ENCODE results near the gene PTPN1.
A peak's percentile ranks its signal among the peaks of the same experiment; 100 is the strongest.
"Not testable (repeated sequence)": the region's sequence is repeated elsewhere in the genome, so short reads cannot be mapped to it uniquely, and the experiment has no call there.

The PTPN1 gene

GRCh38 chr20:50506270-50506579, 4.0 kb upstream of the PTPN1 start:
- Mint-ChIP-seq H3K9me3 (no peaks in the 10 kb centered on the region), H3K27me3 (ENCODE audit: low read depth) (no peaks in the 10 kb centered on the region), H3K4me1 (peaks cover 27% of the 10 kb centered on the region), H3K27ac (no peak overlapping the region), H3K36me3 (ENCODE audit: low read depth) (no peaks in the 10 kb centered on the region), H3K4me3 (no peak overlapping the region)
- no peak for TF ChIP-seq CTCF (IDR thresholded peaks at IDR 0.05; ENCODE audit: unreplicated experiment in 3 of 3)

GRCh38 chr20:50507745-50508144, 2.4 kb upstream of the PTPN1 start:
- H3K27ac Mint-ChIP-seq; H3K4me3 Mint-ChIP-seq; H3K9me3 Mint-ChIP-seq; H3K27me3 Mint-ChIP-seq (ENCODE audit: low read depth); H3K36me3 Mint-ChIP-seq (ENCODE audit: low read depth): not testable (repeated sequence)
- H3K4me1 Mint-ChIP-seq: peaks cover 36% of the 10 kb centered on the region

GRCh38 chr20:50508171-50508755, 1.9 kb upstream of the PTPN1 start:
- Mint-ChIP-seq H3K27ac (peak overlapping the region in 2 of 3 experiments; percentile 4 to 43), H3K4me1 (peaks cover 41% of the 10 kb centered on the region), H3K4me3 (peak overlapping the region; percentile 40 to 73 (median 68)), H3K36me3 (ENCODE audit: low read depth) (no peaks in the 10 kb centered on the region), H3K9me3 (no peaks in the 10 kb centered on the region), H3K27me3 (ENCODE audit: low read depth) (no peaks in the 10 kb centered on the region)
- no peak for TF ChIP-seq CTCF (IDR thresholded peaks at IDR 0.05; ENCODE audit: unreplicated experiment in 3 of 3)

GRCh38 chr20:50510706-50511542, 741 bp downstream of the PTPN1 start:
- H3K9me3 Mint-ChIP-seq: no peaks in the 10 kb centered on the region
- H3K27me3 Mint-ChIP-seq (ENCODE audit: low read depth): no peaks in the 10 kb centered on the region
- H3K4me1 Mint-ChIP-seq: peaks cover 44% of the 10 kb centered on the region
- peak overlapping the region; percentile 90 to 97 (median 94) for H3K4me3 Mint-ChIP-seq
- no peaks in the 10 kb centered on the region for H3K36me3 Mint-ChIP-seq (ENCODE audit: low read depth)
- TF ChIP-seq CTCF (IDR thresholded peaks at IDR 0.05; ENCODE audit: unreplicated experiment in 3 of 3): no peak
- H3K27ac Mint-ChIP-seq: peak overlapping the region; percentile 59 to 87 (median 85)

GRCh38 chr20:50512323-50512722, 2.1 kb downstream of the PTPN1 start:
- Mint-ChIP-seq H3K27me3 (ENCODE audit: low read depth) (no peaks in the 10 kb centered on the region), H3K9me3 (no peaks in the 10 kb centered on the region), H3K4me3 (peak overlapping the region; percentile 90 to 97 (median 94)), H3K4me1 (peaks cover 50% of the 10 kb centered on the region), H3K27ac (no peak overlapping the region), H3K36me3 (ENCODE audit: low read depth) (no peaks in the 10 kb centered on the region)
- no peak for TF ChIP-seq CTCF (IDR thresholded peaks at IDR 0.05; ENCODE audit: unreplicated experiment in 3 of 3)

- H3K27ac Mint-ChIP-seq: peak overlapping the region in 2 of 3 experiments; percentile 5 to 46
- no peak for TF ChIP-seq CTCF (IDR thresholded peaks at IDR 0.05; ENCODE audit: unreplicated experiment in 3 of 3)
- H3K4me3 Mint-ChIP-seq: peak overlapping the region; percentile 4 to 94 (median 31)
- H3K9me3 Mint-ChIP-seq: no peaks in the 10 kb centered on the region
- H3K36me3 Mint-ChIP-seq (ENCODE audit: low read depth): no peaks in the 10 kb centered on the region
- peaks cover 55% of the 10 kb centered on the region for H3K4me1 Mint-ChIP-seq
- H3K27me3 Mint-ChIP-seq (ENCODE audit: low read depth): no peaks in the 10 kb centered on the region
These were observed 3.2 kb downstream of the PTPN1 start for GRCh38 chr20:50513169-50514034.

Measured in nephron (organoid).